ENCODE data around the gene MTLN.
"Not testable (repeated sequence)": the region's sequence is repeated elsewhere in the genome, so short reads cannot be mapped to it uniquely, and the experiment has no call there.

Gene MTLN

GRCh38 chr2:110216803-110217202 is 4.5 kb upstream of the MTLN start:
- no peak for DNase-seq (ENCODE audit: low read depth in 1 of 2, low spot score in 1 of 2)
- TF ChIP-seq JUND (IDR thresholded peaks at IDR 0.05; ENCODE audit: low read depth), result no peak
- in situ Hi-C loops (cut with HindIII; ENCODE audit: low pct_unique_long_range_greater_than_20kb, low sequenced_read_pairs), result no loop called here

DNA sequence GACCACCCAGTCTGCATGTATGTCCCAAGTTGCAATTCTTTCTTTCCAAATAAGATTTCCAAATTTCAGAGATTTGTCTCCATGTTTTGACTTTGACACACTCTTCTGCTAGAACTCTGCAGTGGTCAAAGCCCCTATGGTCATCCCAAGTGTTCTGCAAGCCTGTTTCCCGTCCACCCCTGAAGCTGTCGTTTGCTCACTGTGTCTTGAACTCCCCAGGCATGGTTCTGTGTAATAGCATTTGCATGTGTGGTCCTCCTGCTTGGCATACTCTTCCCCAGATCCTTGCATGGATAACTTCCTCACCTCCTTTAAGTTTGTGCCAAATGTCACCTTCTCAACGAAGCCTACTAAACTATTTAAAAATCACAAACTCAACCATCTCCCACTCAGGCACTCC is 3.9 kb upstream of the MTLN start:
- DNase-seq (ENCODE audit: low read depth in 1 of 2, low spot score in 1 of 2), result no peak
- no peak for TF ChIP-seq JUND (IDR thresholded peaks at IDR 0.05; ENCODE audit: low read depth)
- in situ Hi-C loops (cut with HindIII; ENCODE audit: low pct_unique_long_range_greater_than_20kb, low sequenced_read_pairs), result no loop called here

GRCh38 chr2:110215566-110216158 is 3.3 kb upstream of the MTLN start:
- no peak for TF ChIP-seq JUND (IDR thresholded peaks at IDR 0.05; ENCODE audit: low read depth)
- in situ Hi-C loops (cut with HindIII; ENCODE audit: low pct_unique_long_range_greater_than_20kb, low sequenced_read_pairs), result no loop called here
- DNase-seq (ENCODE audit: low read depth in 1 of 2, low spot score in 1 of 2), result no peak

DNA sequence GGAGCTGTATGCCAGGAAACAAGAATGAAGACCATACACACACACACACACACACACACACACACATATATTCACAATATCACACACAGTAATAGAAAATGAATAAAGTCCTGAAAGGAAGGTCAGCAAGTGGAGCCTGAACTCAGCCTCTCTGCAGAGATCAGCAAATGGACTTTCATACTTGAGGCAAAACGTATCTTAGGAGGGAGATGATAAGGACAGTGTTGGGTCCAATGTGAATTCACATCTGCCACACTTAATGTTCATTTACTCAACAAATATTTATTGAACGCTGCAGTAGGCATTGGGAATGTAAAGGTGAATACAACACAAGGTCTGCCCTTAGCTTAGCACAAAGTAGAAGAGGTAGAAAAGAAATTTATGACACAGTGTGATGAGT is 2.7 kb upstream of the MTLN start:
- in situ Hi-C loops (cut with HindIII; ENCODE audit: low pct_unique_long_range_greater_than_20kb, low sequenced_read_pairs), result no loop called here
- TF ChIP-seq JUND (IDR thresholded peaks at IDR 0.05; ENCODE audit: low read depth), result no peak
- no peak for DNase-seq (ENCODE audit: low read depth in 1 of 2, low spot score in 1 of 2)

DNA sequence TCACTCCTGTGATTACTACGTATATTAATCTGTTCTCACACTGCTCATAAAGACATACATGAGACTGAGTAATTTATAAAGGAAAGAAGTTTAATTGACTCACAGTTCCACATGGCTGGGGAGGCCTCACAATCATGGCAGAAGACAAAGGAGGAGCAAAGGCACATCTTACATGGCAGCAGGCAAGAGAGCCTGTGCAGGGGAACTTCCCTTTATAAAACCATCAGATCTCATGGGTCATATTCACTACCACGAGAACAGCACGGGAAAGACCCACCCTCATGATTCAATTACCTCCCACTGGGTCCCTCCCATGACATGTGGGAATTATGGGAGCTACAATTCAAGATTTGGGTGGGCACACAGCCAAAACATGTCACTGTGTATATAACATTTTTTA is 1.2 kb upstream of the MTLN start:
- DNase-seq (ENCODE audit: low read depth in 1 of 2, low spot score in 1 of 2); in situ Hi-C loops (cut with HindIII; ENCODE audit: low pct_unique_long_range_greater_than_20kb, low sequenced_read_pairs): not testable (repeated sequence)

GRCh38 chr2:110205660-110206455 is 6.5 kb downstream of the MTLN start:
- DNase-seq (ENCODE audit: low read depth in 1 of 2, low spot score in 1 of 2), result no peak
- in situ Hi-C loops (cut with HindIII; ENCODE audit: low pct_unique_long_range_greater_than_20kb, low sequenced_read_pairs), result no loop called here
- no peak for TF ChIP-seq JUND (IDR thresholded peaks at IDR 0.05; ENCODE audit: low read depth)

- TF ChIP-seq JUND (IDR thresholded peaks at IDR 0.05; ENCODE audit: low read depth), result no peak
- in situ Hi-C loops (cut with HindIII; ENCODE audit: low pct_unique_long_range_greater_than_20kb, low sequenced_read_pairs), result no loop called here
- peak; percentile 75 to 83 for DNase-seq (ENCODE audit: low read depth in 1 of 2, low spot score in 1 of 2)
These were observed 7.7 kb downstream of the MTLN start, which contains the start of gene NPHP1 for GRCh38 chr2:110204408-110205385. TSS of gene NPHP1 (minus strand) at chr2:110205013. CDS start at chr2:110204968, 45 bp downstream.

DNA sequence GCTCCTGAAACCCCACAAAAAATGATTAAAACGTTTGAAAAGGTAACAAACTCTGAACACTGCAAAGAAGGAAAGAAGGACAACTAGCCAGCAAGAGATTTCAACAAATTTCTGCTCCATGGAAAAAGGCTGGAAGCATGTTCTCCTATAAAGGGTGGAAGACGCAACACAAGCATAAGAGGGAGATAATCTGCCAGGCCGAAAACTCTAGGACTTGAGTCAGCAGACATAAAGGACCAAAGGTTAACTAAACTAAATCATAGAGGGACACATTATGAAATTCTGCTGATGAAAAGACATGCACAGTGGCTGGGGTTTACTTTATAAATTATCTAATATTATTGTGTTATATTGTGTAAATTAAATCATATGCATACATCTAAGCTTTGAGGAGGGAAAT is 14.3 kb downstream of the MTLN start:
- no peak for DNase-seq (ENCODE audit: low read depth in 1 of 2, low spot score in 1 of 2)
- in situ Hi-C loops (cut with HindIII; ENCODE audit: low pct_unique_long_range_greater_than_20kb, low sequenced_read_pairs), result no loop called here
- no peak for TF ChIP-seq JUND (IDR thresholded peaks at IDR 0.05; ENCODE audit: low read depth)

- no peak for DNase-seq (ENCODE audit: low read depth in 1 of 2, low spot score in 1 of 2)
- no peak for TF ChIP-seq JUND (IDR thresholded peaks at IDR 0.05; ENCODE audit: low read depth)
- in situ Hi-C loops (cut with HindIII; ENCODE audit: low pct_unique_long_range_greater_than_20kb, low sequenced_read_pairs), result no loop called here
These were observed 14.9 kb downstream of the MTLN start for GRCh38 chr2:110197452-110197851.

DNA sequence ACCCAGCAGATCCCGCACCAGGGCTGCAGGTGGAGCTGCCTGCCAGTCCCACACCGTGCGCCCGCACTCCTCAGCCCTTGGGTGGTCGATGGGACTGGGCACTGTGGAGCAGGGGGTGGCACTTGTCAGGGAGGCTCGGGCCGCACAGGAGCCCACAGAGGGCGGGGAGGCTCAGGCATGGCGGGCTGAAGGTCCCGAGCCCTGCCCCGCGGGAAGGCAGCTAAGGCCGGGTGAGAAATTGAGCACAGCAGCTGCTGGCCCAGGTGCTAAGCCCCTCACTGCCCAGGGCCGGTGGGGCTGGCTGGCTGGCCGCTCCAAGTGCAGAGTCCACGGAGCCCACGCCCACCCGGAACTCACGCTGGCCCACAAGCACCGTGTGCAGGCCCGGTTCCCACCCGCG is 22.2 kb downstream of the MTLN start:
- DNase-seq (ENCODE audit: low read depth in 1 of 2, low spot score in 1 of 2); in situ Hi-C loops (cut with HindIII; ENCODE audit: low pct_unique_long_range_greater_than_20kb, low sequenced_read_pairs): not testable (repeated sequence)

DNA sequence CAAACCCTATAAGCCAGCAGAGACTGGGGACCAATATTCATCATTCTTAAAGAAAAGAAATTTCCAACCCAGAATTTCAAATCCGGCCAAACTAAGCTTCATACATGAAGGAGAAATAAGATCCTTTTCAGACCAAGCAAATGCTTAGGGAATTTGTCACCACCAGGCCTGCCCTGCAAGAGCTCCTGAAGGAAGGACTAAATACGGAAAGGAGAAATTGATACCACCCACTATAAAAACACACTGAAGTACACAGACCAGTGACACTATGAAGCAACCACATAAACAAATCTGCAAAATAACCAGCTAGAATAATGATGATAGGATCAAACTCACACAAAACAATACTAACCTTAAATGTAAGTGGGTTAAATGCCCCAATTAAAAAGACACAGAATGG is 29.9 kb downstream of the MTLN start:
- no peak for TF ChIP-seq JUND (IDR thresholded peaks at IDR 0.05; ENCODE audit: low read depth)
- in situ Hi-C loops (cut with HindIII; ENCODE audit: low pct_unique_long_range_greater_than_20kb, low sequenced_read_pairs), result no loop called here
- DNase-seq (ENCODE audit: low read depth in 1 of 2, low spot score in 1 of 2), result no peak

DNA sequence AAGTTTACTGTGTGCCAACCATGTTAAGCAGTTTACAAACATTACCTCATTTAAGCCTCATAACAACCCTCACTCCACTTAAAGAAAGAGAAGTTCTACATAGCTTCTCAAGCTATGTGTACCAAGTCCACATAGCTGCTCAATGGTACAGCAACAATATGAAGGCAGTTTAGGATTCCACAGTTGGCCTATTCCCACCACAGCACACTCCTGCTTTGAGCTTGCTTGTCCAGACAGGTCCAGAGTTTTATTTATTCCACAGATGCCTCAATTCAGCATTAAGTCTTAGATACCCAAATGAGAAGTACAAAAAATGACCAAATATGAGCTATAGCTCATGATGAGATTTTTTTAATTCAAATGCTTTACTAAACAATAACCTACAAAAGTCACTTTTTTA is 32.3 kb downstream of the MTLN start:
- in situ Hi-C loops (cut with HindIII; ENCODE audit: low pct_unique_long_range_greater_than_20kb, low sequenced_read_pairs), result no loop called here
- no peak for TF ChIP-seq JUND (IDR thresholded peaks at IDR 0.05; ENCODE audit: low read depth)
- no peak for DNase-seq (ENCODE audit: low read depth in 1 of 2, low spot score in 1 of 2)

GRCh38 chr2:110173523-110173922 is 38.8 kb downstream of the MTLN start:
- DNase-seq (ENCODE audit: low read depth in 1 of 2, low spot score in 1 of 2), result no peak
- TF ChIP-seq JUND (IDR thresholded peaks at IDR 0.05; ENCODE audit: low read depth), result no peak
- in situ Hi-C loops (cut with HindIII; ENCODE audit: low pct_unique_long_range_greater_than_20kb, low sequenced_read_pairs), result no loop called here
